CD4-positive, alpha-beta T cell treated with Interleukin-4 for 4 hours (primary cell): Measurements from ENCODE around the gene RUFY3.
A peak's percentile ranks its signal among the peaks of the same experiment; 100 is the strongest.
"Not testable (repeated sequence)": the region's sequence is repeated elsewhere in the genome, so short reads cannot be mapped to it uniquely, and the experiment has no call there.

Experiments used
- DNase-seq: peaks from one replicate; pipeline ENCODE4 v3.0.0-alpha.2; 2020

The RUFY3 gene

GRCh38 chr4:70706044-70706461 is 15.7 kb upstream of the RUFY3 start:
- no peak for DNase-seq

- no peak for DNase-seq
Observed at GRCh38 chr4:70706516-70706915, 15.2 kb upstream of the RUFY3 start.

GRCh38 chr4:70709611-70710205 is 12.1 kb upstream of the RUFY3 start:
- no peak for DNase-seq

- DNase-seq, result no peak
Observed at GRCh38 chr4:70711599-70711998, 10.2 kb upstream of the RUFY3 start.

- DNase-seq, result no peak
Observed at GRCh38 chr4:70712150-70712549, 9.6 kb upstream of the RUFY3 start.

GRCh38 chr4:70712604-70713452 is 8.9 kb upstream of the RUFY3 start:
- no peak for DNase-seq

GRCh38 chr4:70713453-70714078 is 8.2 kb upstream of the RUFY3 start:
- DNase-seq, result no peak

GRCh38 chr4:70714079-70714887 is 7.5 kb upstream of the RUFY3 start:
- DNase-seq, result no peak

- DNase-seq, result no peak
Observed at GRCh38 chr4:70715097-70715496, 6.7 kb upstream of the RUFY3 start.

- DNase-seq, result no peak
Observed at GRCh38 chr4:70718811-70719604, 2.8 kb upstream of the RUFY3 start.

GRCh38 chr4:70722199-70722791 is 531 bp downstream of the RUFY3 start:
- DNase-seq, result peak; percentile 75

- DNase-seq, result no peak
Observed at GRCh38 chr4:70724463-70724862, 2.7 kb downstream of the RUFY3 start.

- no peak for DNase-seq
Observed at GRCh38 chr4:70725633-70726032, 3.9 kb downstream of the RUFY3 start.

GRCh38 chr4:70726515-70726914 is 4.8 kb downstream of the RUFY3 start:
- DNase-seq, result not testable (repeated sequence)

- DNase-seq, result no peak
Observed at GRCh38 chr4:70728091-70728490, 6.3 kb downstream of the RUFY3 start.

- DNase-seq, result not testable (repeated sequence)
Observed at GRCh38 chr4:70732878-70733277, 11.1 kb downstream of the RUFY3 start.

- DNase-seq, result peak; percentile 71
Observed at GRCh38 chr4:70734168-70734954, 12.6 kb downstream of the RUFY3 start.

- DNase-seq, result no peak
Observed at GRCh38 chr4:70734971-70735370, 13.2 kb downstream of the RUFY3 start.

- peak; percentile 43 for DNase-seq
Observed at GRCh38 chr4:70735915-70736314, 14.2 kb downstream of the RUFY3 start.

- peak; percentile 29 for DNase-seq
Observed at GRCh38 chr4:70737006-70737405, 15.2 kb downstream of the RUFY3 start.

GRCh38 chr4:70737409-70737808 is 15.6 kb downstream of the RUFY3 start:
- no peak for DNase-seq
